SK-MEL-5 (cell line): ENCODE results near the gene NTMT2. TPM values are rescaled to one million over a fixed set of nuclear protein-coding genes. Genes with fewer than 3 reads are reported as not detected.

Experiments
- DNase-seq: peaks from one replicate; pipeline ENCODE4 v3.0.0-alpha.2; 2016; ENCODE audit warnings: low read depth, low spot score
- in situ Hi-C: cut with HindIII; loops from 2 replicates; pipeline ENCODE4 v1.10.0; 2016; ENCODE audit warnings: low sequenced_read_pairs, high pct_unique_total_duplicates, low pct_unique_long_range_greater_than_20kb
- total RNA-seq: library from RNA; depleted of rRNA; stranded (reverse); fragments of >200 nt; shearing (Covaris generic); gene quantifications from 2 replicates; pipeline ENCODE4 v1.2.3, GENCODE V29; 2014

The NTMT2 gene
- total RNA-seq, 1 experiment from 2014 or later: not detected

DNA sequence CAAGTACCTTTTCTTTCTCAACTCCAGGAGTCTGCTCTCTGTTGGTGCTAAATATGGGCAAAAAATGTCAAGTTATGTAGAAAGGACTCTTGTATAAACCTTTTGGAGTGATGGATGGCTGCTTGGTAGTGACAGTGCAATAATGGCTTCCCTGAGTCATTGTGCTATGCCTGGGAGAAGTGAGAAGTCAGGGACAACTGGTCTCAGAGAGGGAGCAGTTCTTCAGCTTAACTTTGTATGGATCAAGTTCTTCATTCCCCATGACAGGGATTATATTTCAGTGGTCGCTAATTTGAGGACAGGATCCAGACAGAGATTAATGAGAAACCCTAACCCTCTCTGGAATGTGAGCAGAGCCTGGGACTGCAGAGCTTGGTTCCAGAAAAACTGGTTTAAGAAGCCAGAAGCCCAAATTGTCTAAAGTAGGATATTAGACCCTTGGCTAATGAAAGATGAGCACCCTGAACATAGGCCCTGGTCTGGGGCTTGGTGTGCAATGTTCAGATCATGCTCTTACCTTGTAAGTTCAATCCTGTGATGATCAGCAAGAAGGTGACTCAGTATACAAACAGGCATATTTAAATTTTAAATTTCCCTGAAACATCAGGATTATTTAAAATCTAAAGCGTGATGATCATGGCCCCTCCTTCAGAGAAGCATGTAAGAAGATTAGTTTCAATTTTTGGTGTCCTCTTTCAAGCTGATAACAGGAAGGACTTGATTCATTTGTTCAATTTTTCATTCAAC, 50.9 kb downstream of the NTMT2 start:
- in situ Hi-C loops: no loop called here
- no peak for DNase-seq

DNA sequence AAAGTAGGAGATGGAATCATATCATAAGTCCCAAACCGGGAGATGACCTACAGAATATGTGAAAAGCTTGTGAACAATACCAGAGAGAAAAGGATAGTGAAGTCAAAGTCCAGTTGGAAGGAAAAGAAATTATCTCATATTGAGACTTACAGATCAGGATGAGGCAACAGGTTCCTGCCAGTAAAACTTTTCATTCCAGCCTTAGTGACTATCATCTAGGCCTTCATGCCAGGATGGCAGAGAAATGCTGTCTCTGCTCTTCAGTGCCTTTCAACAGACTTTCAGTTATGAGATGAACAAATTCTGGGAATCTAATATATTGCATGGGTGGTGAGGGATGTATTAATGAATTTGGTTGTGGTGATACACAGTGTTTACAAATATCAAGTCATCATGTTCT, 52.3 kb downstream of the NTMT2 start:
- in situ Hi-C loops: no loop called here
- DNase-seq: no peak

DNA sequence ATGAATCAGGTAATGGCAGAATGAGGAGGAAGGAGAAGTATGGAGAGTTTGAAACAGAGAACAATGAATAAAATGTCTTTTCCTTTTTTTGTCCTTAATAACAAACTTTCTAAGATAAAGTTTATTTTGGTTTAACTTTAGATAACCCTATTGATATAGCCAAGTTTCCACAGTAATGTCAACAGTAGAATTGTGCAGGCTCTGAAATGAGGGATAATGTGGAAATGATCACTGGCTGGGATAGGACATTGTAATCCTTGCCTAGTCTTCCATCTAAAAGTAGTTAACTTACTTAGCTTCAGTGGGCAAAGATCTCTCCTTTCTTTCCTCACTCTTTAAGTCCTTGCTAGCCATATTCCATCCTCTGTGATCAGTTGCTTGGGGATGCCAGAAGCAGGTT, 52.8 kb downstream of the NTMT2 start:
- DNase-seq: no peak
- in situ Hi-C loops: no loop called here

DNA sequence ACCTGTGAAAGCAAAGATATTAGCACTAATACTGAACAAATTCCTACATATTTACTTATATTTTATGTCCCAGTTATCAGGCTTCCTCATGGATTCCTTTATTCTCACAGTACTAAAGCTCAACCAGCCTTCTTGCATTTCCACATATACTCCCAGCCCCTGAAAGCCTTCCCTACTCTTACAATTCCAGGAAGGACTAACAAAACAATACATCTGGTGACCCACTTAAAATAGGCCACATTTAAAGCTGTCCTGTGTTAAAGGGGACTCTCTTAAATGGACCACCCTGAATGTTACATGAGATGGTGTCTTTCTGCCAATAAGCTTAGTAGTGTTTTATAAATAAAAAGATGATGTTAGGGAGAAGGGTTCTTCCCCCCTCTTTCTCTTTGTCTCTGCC, 54.4 kb downstream of the NTMT2 start:
- in situ Hi-C loops: no loop called here
- DNase-seq: no peak

DNA sequence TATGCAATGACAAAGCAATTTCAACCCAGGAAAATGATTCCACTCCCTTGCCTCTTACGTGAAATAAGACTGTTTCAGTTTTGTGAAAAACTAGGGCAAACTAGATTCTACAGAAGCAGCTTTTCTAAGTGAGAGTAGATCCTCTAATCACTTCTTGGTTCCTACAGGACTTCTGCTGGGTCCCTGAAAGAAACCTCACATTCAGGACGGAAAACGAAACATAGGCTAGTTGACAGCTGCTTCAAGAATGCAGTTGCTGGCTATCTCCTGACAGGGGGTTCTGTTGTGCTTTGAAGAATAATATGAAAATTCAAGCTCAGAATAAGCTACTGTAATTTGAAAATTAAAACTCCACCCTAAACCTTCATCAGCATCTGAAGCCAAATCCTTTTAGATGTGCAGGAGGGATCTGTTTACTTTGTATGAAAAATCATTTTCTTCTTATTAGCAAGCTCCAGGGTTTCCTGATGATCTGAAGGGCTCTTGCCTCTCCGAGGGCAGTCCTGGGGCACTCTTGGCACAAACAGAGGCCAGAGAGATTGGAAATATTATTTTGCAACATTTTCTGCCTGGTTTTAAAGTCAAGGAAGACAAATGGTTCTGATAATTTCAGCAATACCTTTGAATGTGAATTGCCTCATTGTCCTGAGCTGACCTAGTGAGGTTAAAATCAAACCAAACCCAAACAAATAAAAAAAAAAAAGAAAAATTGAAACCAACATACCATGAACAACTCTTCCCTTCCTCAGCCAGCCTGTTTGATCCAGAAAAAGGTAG, 55.0 kb downstream of the NTMT2 start:
- peak; percentile 5 for DNase-seq
- in situ Hi-C loops: no loop called here

DNA sequence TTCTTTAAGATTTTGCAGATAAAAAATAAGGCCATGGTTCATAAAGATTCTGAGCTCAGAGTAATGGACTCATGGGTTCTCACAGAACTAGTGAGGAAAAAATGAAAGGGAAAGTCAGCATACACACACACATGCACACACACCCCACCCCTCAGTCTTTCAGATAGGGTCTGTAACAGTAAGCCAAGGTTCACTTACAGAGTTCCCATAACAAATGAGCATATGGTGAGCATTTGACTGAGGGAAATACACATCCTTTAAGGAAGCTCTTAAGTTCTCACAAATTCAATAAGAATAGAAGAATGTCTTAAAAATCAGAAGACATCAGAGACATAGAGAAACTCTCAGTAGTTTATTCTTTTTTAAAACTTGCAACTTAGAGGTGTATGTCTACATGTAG, 57.9 kb downstream of the NTMT2 start:
- no peak for DNase-seq
- in situ Hi-C loops: no loop called here

DNA sequence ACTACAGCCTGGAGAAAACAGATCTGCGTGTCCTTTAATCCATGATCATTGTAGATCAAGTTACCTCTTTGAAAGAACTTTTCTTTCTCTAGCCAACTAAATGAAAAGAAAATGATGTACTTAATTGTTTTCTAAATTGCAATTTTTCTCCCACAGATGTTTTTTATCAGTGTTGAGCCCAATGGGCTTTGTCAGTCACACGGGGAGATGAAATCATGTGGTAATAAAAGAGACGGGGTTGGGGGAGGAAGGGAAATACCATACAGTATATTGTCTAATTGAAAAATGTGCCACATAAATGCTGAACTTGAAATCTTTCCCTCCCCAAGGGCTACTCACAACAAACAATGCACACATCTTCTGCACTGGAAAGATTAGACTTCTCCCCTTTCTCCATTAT, 58.4 kb downstream of the NTMT2 start:
- no peak for DNase-seq
- in situ Hi-C loops: no loop called here

DNA sequence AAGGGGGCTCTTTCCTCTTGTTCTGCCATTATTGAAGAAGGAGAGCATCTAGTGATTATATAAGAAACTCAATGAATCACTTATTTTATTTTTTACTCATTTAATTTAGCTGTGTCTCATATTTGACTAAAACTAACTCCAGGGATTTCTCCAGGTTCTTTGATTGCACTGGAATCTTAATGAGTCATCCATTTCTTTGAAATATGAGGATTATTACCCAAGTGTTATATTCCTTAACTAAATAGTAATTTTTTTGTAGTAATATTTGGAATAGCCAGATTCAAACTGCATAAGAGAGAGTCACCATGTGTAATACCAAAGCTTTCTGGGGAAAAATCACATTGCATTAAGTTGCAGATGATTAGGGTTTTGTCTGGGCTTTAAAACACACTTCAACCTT, 59.5 kb downstream of the NTMT2 start:
- DNase-seq: no peak
- in situ Hi-C loops: no loop called here

DNA sequence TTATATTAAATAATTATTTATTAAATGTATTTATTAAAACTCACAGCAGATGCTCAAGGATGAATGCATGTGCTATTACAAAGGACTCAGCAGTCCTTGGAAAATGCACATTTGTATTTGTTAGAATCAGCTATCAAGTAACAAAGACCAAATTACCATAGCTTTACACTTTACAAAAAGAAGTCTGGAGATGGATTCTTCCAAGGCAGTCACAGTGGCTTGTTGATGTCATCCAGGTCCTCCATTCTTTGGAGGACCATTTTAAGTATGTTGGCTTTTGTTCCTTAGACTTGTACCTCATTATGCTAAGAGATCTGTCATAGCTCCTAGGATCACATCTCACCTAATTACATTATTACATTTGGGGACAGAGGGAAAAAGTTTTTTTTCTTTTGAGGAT, 63.4 kb downstream of the NTMT2 start:
- DNase-seq: no peak
- in situ Hi-C loops: no loop called here

DNA sequence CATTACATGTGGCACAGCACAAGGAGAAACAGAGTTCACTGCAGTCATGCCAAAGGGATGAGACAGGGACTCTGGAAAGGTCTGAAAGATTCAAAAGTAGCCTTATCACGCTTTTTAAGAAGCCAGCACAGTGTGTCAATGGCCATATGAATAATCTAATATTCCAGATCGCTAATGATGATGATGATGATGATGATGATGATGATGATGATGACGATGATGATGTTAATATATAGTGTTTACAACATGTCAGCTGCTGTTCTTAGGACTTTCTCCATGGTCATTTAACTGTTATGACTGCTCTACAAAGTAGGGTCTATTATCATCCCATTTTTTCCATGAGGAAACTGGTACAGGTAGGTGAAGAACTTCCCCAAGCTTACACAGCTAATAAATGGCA, 64.4 kb downstream of the NTMT2 start:
- DNase-seq: no peak
- in situ Hi-C loops: no loop called here

DNA sequence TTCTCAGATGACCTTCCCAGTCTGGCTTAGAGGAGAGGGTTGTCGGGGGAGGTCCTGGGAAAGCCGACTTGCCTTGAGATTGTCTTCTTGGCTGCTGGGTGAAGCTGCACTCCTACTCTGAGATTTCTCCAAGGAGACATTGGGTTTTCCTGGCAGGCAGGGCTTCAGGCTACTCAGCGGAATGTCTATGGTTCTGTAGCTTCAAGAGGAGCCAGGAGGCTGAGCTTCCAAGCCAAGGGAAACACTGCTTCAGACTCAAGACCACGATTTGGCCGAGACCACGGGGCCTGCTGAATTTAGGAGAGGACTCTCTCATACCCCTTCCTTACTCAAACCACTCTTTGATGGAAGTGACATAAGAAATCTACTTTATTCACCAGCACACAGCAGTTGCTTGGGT, 67.8 kb downstream of the NTMT2 start:
- in situ Hi-C loops: no loop called here
- no peak for DNase-seq

DNA sequence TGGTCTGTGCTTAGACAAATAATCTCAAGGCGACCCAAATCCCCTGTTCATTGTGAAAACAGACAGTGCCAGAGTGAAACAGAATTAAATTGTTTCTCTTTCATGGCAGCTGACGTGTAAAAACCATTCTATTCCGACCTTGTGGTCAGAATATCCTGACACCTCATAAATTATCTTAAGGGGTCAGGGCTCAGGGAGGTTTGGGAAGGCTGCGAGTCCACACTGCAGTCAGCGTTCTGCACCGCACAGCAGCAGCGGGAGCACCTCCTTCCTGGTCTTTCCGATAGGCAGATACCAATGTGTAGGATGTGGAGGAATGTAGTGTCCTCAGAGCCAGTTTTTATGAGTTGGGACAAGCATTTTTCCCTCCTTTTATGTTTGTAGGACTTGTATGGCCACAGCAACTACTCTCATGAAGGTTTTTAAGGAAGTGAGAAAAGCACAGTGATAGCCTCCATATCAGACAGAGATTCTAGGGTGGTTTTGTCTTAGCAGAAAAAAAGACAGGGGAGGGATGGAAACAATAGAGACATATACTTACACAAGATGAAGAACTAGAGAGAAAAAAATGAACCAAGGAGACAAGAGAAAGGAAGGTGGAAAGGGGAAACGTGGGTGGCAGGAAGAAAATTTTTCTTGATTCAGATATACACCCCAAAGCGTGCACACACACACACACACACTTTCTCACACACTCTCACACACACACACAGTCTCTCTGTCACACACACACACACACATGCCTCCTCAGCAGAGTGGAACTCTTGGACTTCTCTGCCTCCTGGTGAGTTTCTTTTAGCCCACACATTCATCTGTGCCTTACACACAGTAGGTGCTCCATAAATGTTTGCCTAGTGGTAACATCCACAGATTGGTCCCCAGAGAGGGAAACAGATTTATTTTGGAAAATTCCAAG, 68.6 kb downstream of the NTMT2 start:
- in situ Hi-C loops: no loop called here

DNA sequence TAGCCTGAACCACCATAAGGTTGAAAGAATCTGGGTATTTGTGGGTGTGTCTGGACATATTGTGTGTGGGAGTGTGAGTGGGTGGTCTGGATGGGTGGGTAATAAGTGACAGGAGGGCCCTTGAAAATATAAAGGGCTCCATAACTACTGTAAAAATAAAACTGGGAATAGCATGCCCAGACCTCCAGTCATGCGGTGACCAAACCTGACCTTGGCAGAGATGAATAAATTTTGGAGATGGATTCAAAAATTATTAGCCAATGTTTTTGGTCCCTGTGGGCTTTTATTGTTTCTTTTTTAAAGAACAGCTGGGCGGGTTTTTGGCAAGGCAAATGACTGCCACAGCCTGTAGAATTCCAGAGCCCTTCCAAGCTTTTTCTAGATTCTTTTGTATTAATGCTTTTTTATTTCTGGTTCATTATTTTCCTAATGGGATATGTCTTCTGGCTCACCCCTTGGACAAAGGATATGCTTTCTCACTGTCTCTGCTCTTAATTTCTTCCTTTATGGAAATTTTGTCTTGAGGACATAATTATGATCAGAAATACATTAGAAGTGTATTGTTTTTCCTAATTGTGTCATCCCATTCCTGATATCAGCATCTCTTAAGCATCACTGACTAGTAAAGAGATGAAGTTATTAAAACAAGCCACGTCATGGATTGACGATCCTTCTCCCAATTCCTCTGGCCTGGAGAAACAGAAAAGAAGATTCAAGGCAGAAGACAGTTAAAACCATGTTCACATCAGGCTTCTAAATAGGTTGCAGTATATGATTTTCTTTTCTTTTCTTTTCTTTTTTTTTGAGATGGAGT, 69.5 kb downstream of the NTMT2 start:
- DNase-seq: no peak
- in situ Hi-C loops: no loop called here

More for the DNA sequence above, 68.6 kb downstream of the NTMT2 start:
- DNase-seq: no peak

DNA sequence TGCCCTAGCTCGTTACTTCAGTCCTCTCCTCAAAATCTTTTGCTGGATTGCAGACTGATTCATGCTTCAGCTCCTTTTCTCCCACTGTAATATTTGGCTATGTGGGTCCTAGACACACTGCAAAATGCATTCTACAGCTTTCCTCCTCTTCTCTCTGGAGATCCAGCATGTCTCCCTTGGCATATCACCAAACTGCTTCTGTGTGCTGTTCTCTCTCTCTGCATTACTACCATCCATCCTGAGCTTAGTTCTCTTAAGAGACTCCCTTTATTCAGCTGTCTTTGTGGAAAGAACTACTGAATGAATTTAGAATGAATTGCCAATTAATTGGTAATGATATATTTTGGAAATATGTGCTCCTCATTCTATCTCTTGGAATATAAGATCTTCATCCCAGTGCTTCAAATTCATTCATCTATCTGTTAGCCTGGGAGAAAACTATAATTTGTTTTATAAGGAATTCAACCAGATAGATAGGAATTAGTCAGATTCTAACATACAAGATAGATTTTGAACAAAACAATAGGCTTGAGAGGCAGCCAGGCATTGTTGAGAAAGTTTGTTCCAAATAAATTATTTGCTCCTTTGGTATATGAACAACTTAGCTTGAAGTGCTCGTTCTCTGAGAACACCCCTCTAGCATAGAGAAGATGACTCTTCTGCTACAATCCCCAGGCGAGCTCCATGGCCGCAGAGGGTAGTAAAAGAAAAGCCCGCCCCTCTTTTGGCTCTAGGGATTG, 71.9 kb downstream of the NTMT2 start:
- in situ Hi-C loops: no loop called here
- no peak for DNase-seq

DNA sequence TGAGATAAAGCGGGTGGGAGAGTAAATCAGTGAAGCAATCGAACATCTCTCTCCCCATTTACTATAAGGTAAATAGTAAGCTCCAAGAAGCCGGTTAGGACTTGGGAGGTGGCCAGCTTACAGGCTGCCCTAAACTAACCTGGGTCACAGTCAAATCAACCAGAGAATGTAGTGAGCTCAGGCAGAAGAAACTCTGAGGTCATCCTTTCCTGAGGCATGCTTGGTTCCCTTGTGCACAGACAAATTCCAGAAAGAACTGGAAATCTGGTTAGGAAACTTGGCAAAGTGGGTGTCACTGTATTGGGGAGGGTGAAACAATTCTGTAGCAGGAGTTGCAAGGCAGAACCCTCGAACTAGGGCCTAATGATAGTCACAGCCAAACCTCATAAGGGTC, 72.5 kb downstream of the NTMT2 start:
- in situ Hi-C loops: no loop called here
- no peak for DNase-seq
